Ishikawa (cell line): Measurements from ENCODE around the gene ACCS.

Source experiments
- CEBPB ChIP-seq: IDR thresholded peaks from 2 replicates; pipeline ENCODE4 v1.6.1; 2012
- CREB1 ChIP-seq: IDR thresholded peaks from 2 replicates; pipeline ENCODE4 v1.6.1; 2012; ENCODE audit warnings: low read depth
- EGR1 ChIP-seq: IDR thresholded peaks from 2 replicates; pipeline ENCODE4 v1.6.1; 2012
- EP300 ChIP-seq: IDR thresholded peaks from 2 replicates; pipeline ENCODE4 v1.6.1; 2012; ENCODE audit warnings: borderline replicate concordance
- FOXM1 ChIP-seq: IDR thresholded peaks from 2 replicates; pipeline ENCODE4 v1.6.1; 2012; ENCODE audit warnings: low read depth, borderline replicate concordance
- MAX ChIP-seq: IDR thresholded peaks from 2 replicates; pipeline ENCODE4 v1.6.1; 2012
- NFIC ChIP-seq: IDR thresholded peaks from 2 replicates; pipeline ENCODE4 v1.6.1; 2012
- RAD21 ChIP-seq: IDR thresholded peaks from 2 replicates; pipeline ENCODE4 v1.6.1; 2012; ENCODE audit warnings: low read depth
- REST ChIP-seq: IDR thresholded peaks from 2 replicates; pipeline ENCODE4 v1.6.1; 2012; ENCODE audit warnings: low read depth, mild to moderate bottlenecking
- TAF1 ChIP-seq: IDR thresholded peaks from 2 replicates; pipeline ENCODE4 v1.6.1; 2012; ENCODE audit warnings: low read depth, mild to moderate bottlenecking
- TCF12 ChIP-seq: IDR thresholded peaks from 2 replicates; pipeline ENCODE4 v1.6.1; 2012; ENCODE audit warnings: low read depth
- TEAD4 ChIP-seq: IDR thresholded peaks from 2 replicates; pipeline ENCODE4 v1.6.1; 2012
- USF1 ChIP-seq: IDR thresholded peaks from 2 replicates; pipeline ENCODE4 v1.6.1; 2012
- YY1 ChIP-seq: IDR thresholded peaks from 2 replicates; pipeline ENCODE4 v1.6.1; 2012; ENCODE audit warnings: low read depth
- ZBTB7A ChIP-seq: IDR thresholded peaks from 2 replicates; pipeline ENCODE4 v1.6.1; 2012; ENCODE audit warnings: low read depth

The ACCS gene

GRCh38 chr11:44029507-44029845 lies 36.6 kb upstream of the ACCS start:
- TF ChIP-seq EGR1 (no peak), MAX (no peak), RAD21 (no peak), REST (no peak), TCF12 (no peak), EP300 (no peak), CREB1 (no peak), NFIC (no peak), USF1 (no peak), TAF1 (no peak), CEBPB (no peak), YY1 (no peak), TEAD4 (no peak), ZBTB7A (no peak)

- TF ChIP-seq ZBTB7A (no peak), CREB1 (no peak)
These were observed 35.8 kb upstream of the ACCS start for GRCh38 chr11:44029977-44030911.

- TF ChIP-seq CREB1 (no peak), TCF12 (no peak), TAF1 (no peak), MAX (no peak), YY1 (no peak), RAD21 (no peak), TEAD4 (no peak), NFIC (no peak), REST (no peak), EGR1 (no peak), USF1 (no peak), EP300 (no peak), CEBPB (no peak), FOXM1 (no peak), ZBTB7A (no peak)
These were observed 35.1 kb upstream of the ACCS start for GRCh38 chr11:44030996-44031395.

- TF ChIP-seq FOXM1 (no peak), REST (no peak), CREB1 (no peak), TEAD4 (no peak), EP300 (no peak), RAD21 (no peak), TAF1 (no peak), NFIC (no peak), CEBPB (no peak), TCF12 (no peak), YY1 (no peak), EGR1 (no peak), ZBTB7A (no peak), USF1 (no peak), MAX (no peak)
These were observed 34.5 kb upstream of the ACCS start for GRCh38 chr11:44031549-44031948.
